Measurements from ENCODE around the gene RASAL1. TPM values are rescaled to one million over a fixed set of nuclear protein-coding genes. Genes with fewer than 3 reads are reported as not detected.

The RASAL1 gene
- total RNA-seq, 4 donors from 2014 or later: 0.85 to 4.4 (median 3.9) TPM

GRCh38 chr12:113180333-113180732 is 44.8 kb upstream of the RASAL1 start:
- no peaks in the 10 kb centered on the region for H3K9me3 ChIP-seq
- H3K36me3 ChIP-seq: peaks cover 0 to 59% (median 0%) of the 10 kb centered on the region in 3 donors
- peaks cover 0 to 8% (median 7%) of the 10 kb centered on the region in 4 donors for H3K4me1 ChIP-seq
- no peak for TF ChIP-seq CTCF (IDR thresholded peaks at IDR 0.05)
- TF ChIP-seq POLR2A (IDR thresholded peaks at IDR 0.05): no peak
- DNase-seq: no peak
- H3K4me3 ChIP-seq: no peak overlapping the region
- no peaks in the 10 kb centered on the region for H3K27me3 ChIP-seq
- no peak overlapping the region for H3K27ac ChIP-seq

GRCh38 chr12:113179023-113179422 is 43.5 kb upstream of the RASAL1 start:
- Histone ChIP-seq H3K27me3 (no peaks in the 10 kb centered on the region), H3K27ac (no peak overlapping the region), H3K4me3 (no peak overlapping the region), H3K9me3 (no peaks in the 10 kb centered on the region), H3K36me3 (peaks cover 0 to 72% (median 0%) of the 10 kb centered on the region in 3 donors), H3K4me1 (peaks cover 0 to 5% (median 3%) of the 10 kb centered on the region in 4 donors)
- TF ChIP-seq POLR2A (IDR thresholded peaks at IDR 0.05) (no peak), CTCF (IDR thresholded peaks at IDR 0.05) (no peak)
- no peak for DNase-seq

- DNase-seq: peak; percentile 80 to 91 (median 80)
- H3K27ac ChIP-seq: no peak overlapping the region
- TF ChIP-seq CTCF (IDR thresholded peaks at IDR 0.05): peak; percentile 79 to 99 (median 86)
- TF ChIP-seq POLR2A (IDR thresholded peaks at IDR 0.05): no peak
- H3K36me3 ChIP-seq: peaks cover 0 to 100% (median 0%) of the 10 kb centered on the region in 3 donors
- H3K4me1 ChIP-seq: no peaks in the 10 kb centered on the region
- H3K4me3 ChIP-seq: no peak overlapping the region
- H3K9me3 ChIP-seq: no peaks in the 10 kb centered on the region
- no peaks in the 10 kb centered on the region for H3K27me3 ChIP-seq
Measured at GRCh38 chr12:113174461-113175384, 39.2 kb upstream of the RASAL1 start.

GRCh38 chr12:113173081-113173698 is 37.6 kb upstream of the RASAL1 start:
- no peak for DNase-seq

GRCh38 chr12:113172185-113172584 is 36.6 kb upstream of the RASAL1 start:
- Histone ChIP-seq H3K4me1 (no peaks in the 10 kb centered on the region), H3K4me3 (no peak overlapping the region), H3K36me3 (peaks cover 0 to 100% (median 0%) of the 10 kb centered on the region in 3 donors), H3K27me3 (no peaks in the 10 kb centered on the region), H3K27ac (no peak overlapping the region), H3K9me3 (no peaks in the 10 kb centered on the region)
- DNase-seq: no peak
- TF ChIP-seq POLR2A (IDR thresholded peaks at IDR 0.05) (no peak), CTCF (IDR thresholded peaks at IDR 0.05) (no peak)

More at GRCh38 chr12:113173081-113173698, 37.6 kb upstream of the RASAL1 start:
- no peaks in the 10 kb centered on the region for H3K4me1 ChIP-seq
- H3K9me3 ChIP-seq: no peaks in the 10 kb centered on the region
- H3K27me3 ChIP-seq: no peaks in the 10 kb centered on the region
- H3K27ac ChIP-seq: peak overlapping the region in 1 of 4 donors; percentile 0
- TF ChIP-seq CTCF (IDR thresholded peaks at IDR 0.05) (no peak), POLR2A (IDR thresholded peaks at IDR 0.05) (no peak)
- no peak overlapping the region for H3K4me3 ChIP-seq
- H3K36me3 ChIP-seq: peaks cover 0 to 100% (median 0%) of the 10 kb centered on the region in 3 donors

Measured in Peyer's patch (tissue), 4 donors.